Nephron (organoid): ENCODE results near the gene PKIB.
A peak's percentile ranks its signal among the peaks of the same experiment; 100 is the strongest.
"Not testable (repeated sequence)": the region's sequence is repeated elsewhere in the genome, so short reads cannot be mapped to it uniquely, and the experiment has no call there.

Experiments
- H3K27ac Mint-ChIP-seq, 3 experiments: 2 replicates each; pipeline ENCODE4 v1.8.0; 2020; ENCODE audit warnings: mixed read lengths in 3 of 3, mild to moderate bottlenecking in 2 of 3, moderate library complexity in 1 of 3
- H3K27me3 Mint-ChIP-seq: 2 replicates; pipeline ENCODE4 v1.8.0; 2021; ENCODE audit warnings: low read depth, mild to moderate bottlenecking, moderate library complexity, mixed read lengths
- H3K36me3 Mint-ChIP-seq: 2 replicates; pipeline ENCODE4 v1.8.0; 2020; ENCODE audit warnings: low read depth, mixed read lengths
- H3K4me1 Mint-ChIP-seq: 2 replicates; pipeline ENCODE4 v1.8.0; 2020; ENCODE audit warnings: mixed read lengths
- H3K4me3 Mint-ChIP-seq, 3 experiments: 2 replicates each; pipeline ENCODE4 v1.8.0; 2020; ENCODE audit warnings: mild to moderate bottlenecking in 3 of 3, mixed read lengths in 3 of 3, moderate library complexity in 2 of 3
- H3K9me3 Mint-ChIP-seq: 2 replicates; pipeline ENCODE4 v1.8.0; 2020; ENCODE audit warnings: mixed read lengths
- CTCF ChIP-seq, 3 experiments: fragments of 200-600 bp; sonication (generic); IDR thresholded peaks; one replicate each; pipeline ENCODE4 v1.5.0; 2021; ENCODE audit warnings: antibody characterized with exemption in 3 of 3; ENCODE audit not compliant: unreplicated experiment in 3 of 3

Gene PKIB

GRCh38 chr6:122580737-122581136, 29.5 kb upstream of the PKIB start:
- Mint-ChIP-seq H3K27me3 (no peaks in the 10 kb centered on the region), H3K9me3 (no peaks in the 10 kb centered on the region), H3K4me3 (no peak overlapping the region), H3K36me3 (peaks cover 3% of the 10 kb centered on the region), H3K4me1 (no peaks in the 10 kb centered on the region), H3K27ac (no peak overlapping the region)
- no peak for TF ChIP-seq CTCF (IDR thresholded peaks at IDR 0.05; ENCODE audit: unreplicated experiment in 3 of 3)

GRCh38 chr6:122589115-122589514, 21.1 kb upstream of the PKIB start:
- no peak for TF ChIP-seq CTCF (IDR thresholded peaks at IDR 0.05; ENCODE audit: unreplicated experiment in 3 of 3)
- peaks cover 4% of the 10 kb centered on the region for H3K9me3 Mint-ChIP-seq
- no peaks in the 10 kb centered on the region for H3K36me3 Mint-ChIP-seq
- no peak overlapping the region for H3K4me3 Mint-ChIP-seq
- no peaks in the 10 kb centered on the region for H3K4me1 Mint-ChIP-seq
- no peak overlapping the region for H3K27ac Mint-ChIP-seq
- no peaks in the 10 kb centered on the region for H3K27me3 Mint-ChIP-seq

- not testable (repeated sequence) for H3K4me1 Mint-ChIP-seq, H3K27ac Mint-ChIP-seq, H3K27me3 Mint-ChIP-seq, H3K4me3 Mint-ChIP-seq
- Mint-ChIP-seq H3K36me3 (peaks cover 19% of the 10 kb centered on the region), H3K9me3 (peaks cover 22% of the 10 kb centered on the region)
Observed at GRCh38 chr6:122598295-122598694, 11.9 kb upstream of the PKIB start.

GRCh38 chr6:122604676-122605075, 5.5 kb upstream of the PKIB start:
- Mint-ChIP-seq H3K4me1 (no peaks in the 10 kb centered on the region), H3K27me3 (peaks cover 24% of the 10 kb centered on the region), H3K4me3 (no peak overlapping the region), H3K27ac (no peak overlapping the region), H3K9me3 (peaks cover under 1% of the 10 kb centered on the region), H3K36me3 (no peaks in the 10 kb centered on the region)
- no peak for TF ChIP-seq CTCF (IDR thresholded peaks at IDR 0.05; ENCODE audit: unreplicated experiment in 3 of 3)

GRCh38 chr6:122610690-122611455, 668 bp downstream of the PKIB start:
- H3K36me3 Mint-ChIP-seq, result no peaks in the 10 kb centered on the region
- no peak overlapping the region for H3K27ac Mint-ChIP-seq
- H3K4me3 Mint-ChIP-seq, result peak overlapping the region; percentile 81 to 84 (median 83)
- H3K4me1 Mint-ChIP-seq, result no peaks in the 10 kb centered on the region
- H3K27me3 Mint-ChIP-seq, result peaks cover 44% of the 10 kb centered on the region
- no peak for TF ChIP-seq CTCF (IDR thresholded peaks at IDR 0.05; ENCODE audit: unreplicated experiment in 3 of 3)
- peaks cover 2% of the 10 kb centered on the region for H3K9me3 Mint-ChIP-seq

- Mint-ChIP-seq H3K27ac (no peak overlapping the region), H3K36me3 (no peaks in the 10 kb centered on the region), H3K27me3 (peaks cover 39% of the 10 kb centered on the region), H3K4me3 (no peak overlapping the region), H3K4me1 (no peaks in the 10 kb centered on the region), H3K9me3 (peaks cover 2% of the 10 kb centered on the region)
- TF ChIP-seq CTCF (IDR thresholded peaks at IDR 0.05; ENCODE audit: unreplicated experiment in 3 of 3), result no peak
Observed at GRCh38 chr6:122612838-122613237, 2.6 kb downstream of the PKIB start.
